ENCODE measurements around the gene CSNK1G1.

- TF ChIP-seq, protein P1, sequence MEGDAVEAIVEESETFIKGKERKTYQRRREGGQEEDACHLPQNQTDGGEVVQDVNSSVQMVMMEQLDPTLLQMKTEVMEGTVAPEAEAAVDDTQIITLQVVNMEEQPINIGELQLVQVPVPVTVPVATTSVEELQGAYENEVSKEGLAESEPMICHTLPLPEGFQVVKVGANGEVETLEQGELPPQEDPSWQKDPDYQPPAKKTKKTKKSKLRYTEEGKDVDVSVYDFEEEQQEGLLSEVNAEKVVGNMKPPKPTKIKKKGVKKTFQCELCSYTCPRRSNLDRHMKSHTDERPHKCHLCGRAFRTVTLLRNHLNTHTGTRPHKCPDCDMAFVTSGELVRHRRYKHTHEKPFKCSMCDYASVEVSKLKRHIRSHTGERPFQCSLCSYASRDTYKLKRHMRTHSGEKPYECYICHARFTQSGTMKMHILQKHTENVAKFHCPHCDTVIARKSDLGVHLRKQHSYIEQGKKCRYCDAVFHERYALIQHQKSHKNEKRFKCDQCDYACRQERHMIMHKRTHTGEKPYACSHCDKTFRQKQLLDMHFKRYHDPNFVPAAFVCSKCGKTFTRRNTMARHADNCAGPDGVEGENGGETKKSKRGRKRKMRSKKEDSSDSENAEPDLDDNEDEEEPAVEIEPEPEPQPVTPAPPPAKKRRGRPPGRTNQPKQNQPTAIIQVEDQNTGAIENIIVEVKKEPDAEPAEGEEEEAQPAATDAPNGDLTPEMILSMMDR (IDR thresholded peaks at IDR 0.05; ENCODE audit: low read depth, low read length, poor library complexity, severe bottlenecking) = no peak
- no peak for TF ChIP-seq EZH2phosphoT487 (IDR thresholded peaks at IDR 0.05; ENCODE audit: borderline replicate concordance, low read length)
These were observed 44.4 kb downstream of the CSNK1G1 start for GRCh38 chr15:64311566-64311965.
